ENCODE measurements around the gene LINC01488. TPM values are rescaled to one million over a fixed set of nuclear protein-coding genes. Genes with fewer than 3 reads are reported as not detected.

Gene LINC01488
- total RNA-seq, 1 experiment from 2014 or later, result not detected

DNA sequence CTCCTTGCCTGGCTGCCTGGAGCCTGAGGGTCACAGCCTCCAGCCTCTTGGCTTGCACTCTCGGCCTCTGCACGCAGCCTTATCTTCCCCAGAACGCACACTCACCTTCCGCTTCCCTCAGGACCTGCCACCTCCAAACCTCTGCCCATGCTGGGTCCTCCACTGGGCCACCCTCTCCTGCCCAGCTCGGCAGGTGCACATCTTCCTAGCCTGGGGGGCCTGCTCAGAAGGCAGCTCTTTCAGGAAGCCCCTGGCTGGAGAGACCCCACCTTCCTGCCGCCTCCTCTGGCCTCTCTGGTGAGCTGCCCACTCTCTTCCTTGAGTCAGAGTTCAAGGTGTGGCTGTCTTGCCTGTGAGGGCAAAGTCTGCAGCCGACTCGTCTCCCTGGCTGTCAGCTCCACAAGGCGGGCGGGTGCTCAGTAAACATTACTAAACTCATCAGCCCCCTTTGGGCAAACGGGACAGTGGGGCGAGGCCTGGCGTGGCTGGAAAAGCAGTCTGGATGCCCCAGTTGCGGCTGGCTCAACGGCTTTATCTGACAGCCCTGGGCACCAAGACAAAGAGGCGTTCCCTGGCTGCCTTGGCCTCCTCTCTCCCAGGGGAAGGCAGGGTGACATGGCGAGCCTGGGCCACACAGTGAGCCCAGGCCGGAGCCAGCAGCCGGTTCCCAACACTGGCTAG lies 1.7 kb upstream of the LINC01488 start:
- DNase-seq (ENCODE audit: low read depth), result no peak

DNA sequence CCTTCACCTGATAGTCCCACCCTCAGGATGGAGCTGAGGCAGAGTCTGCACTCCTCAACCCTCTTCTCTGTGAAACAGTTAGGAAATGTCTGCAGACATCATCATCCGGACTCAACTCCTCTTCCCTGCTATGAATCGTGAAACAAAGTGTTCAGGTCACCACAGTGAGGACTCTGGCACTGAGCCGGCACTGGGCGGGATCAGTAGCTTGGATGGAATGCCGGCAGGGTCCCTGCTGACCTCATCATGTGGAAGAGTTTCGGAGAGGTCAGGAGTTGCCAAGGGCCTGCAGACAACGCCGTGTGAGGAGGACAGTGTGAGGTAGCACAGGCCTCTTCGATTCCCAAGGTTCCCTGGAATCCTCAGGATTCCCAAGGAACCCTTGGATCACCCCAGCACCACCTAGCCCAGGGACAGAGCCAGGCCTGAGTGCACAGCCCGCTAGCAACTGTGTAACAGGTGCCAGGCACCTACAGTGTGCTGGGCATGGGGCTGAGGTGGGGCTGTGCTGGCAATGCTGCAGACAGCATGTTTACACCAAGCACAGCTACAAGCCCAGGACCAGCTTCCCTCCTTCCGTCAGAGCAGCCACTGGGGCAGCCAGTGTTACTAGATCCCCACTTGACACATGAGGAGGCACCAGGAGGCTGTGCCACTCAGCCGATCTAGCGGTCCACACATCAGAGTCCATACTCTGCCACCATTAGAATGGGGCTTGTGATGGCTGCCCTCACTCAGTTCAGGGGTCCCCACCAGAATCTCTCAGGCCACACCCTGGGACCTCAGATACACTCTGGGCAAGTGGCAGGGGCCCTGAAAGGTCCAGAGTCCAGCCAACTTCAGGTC lies 693 bp upstream of the LINC01488 start:
- DNase-seq (ENCODE audit: low read depth), result no peak

GRCh38 chr11:69482322-69482721 lies 859 bp downstream of the LINC01488 start:
- DNase-seq (ENCODE audit: low read depth), result no peak

DNA sequence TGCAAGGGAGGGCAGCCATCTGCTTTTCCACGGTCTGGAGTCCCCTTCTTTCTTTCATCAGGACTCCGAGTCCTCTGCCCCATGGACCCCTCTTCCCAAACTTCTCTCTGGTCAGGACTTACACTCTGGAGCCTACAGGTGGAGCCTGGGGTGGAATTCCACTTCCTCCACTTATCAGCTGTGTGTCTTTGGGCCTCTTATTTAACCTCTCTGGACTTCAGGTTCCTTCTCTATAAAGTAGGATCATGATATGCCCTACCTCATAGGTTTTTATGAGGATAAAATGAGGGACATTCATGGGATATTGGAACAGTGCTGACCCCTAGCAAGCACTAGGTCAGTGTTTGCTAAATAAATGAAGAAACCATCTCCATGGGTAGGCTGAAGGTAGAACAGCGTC lies 1.7 kb downstream of the LINC01488 start:
- no peak for DNase-seq (ENCODE audit: low read depth)

DNA sequence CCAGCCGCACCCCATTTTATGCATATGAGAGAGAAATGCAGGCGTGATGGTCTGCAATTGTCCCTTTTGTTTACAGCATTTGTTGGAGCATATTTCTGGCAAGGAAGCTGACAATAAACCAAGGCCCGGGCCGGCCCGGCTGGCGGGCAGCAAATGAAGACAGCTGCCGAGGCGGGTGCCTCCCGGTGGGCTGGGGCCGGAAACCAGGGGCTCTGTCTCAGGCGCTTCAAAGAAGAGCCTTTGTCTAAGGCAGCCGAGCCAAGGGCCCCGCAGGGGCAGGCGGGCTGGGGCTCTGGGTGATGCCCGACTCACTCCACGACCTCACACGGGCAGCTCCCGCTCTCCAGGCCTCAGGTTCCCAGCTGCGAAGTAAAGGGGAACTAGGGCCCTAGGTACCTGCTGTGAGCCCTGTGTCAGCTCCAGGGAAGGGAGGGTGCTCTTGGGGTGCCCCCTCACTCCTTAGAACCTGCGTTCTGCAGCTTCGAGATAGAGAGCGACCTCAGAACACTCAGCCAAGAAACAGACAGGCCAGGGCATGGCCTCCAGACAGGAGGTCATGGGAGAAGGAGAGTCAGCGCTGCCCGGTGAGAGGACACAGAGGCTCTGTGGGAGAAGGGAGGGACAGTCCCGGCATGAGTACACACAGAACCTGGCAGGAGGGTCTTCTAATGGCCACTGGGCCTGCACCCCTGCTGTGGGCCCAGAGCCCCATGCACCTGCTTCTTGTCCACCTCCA lies 2.4 kb downstream of the LINC01488 start:
- DNase-seq (ENCODE audit: low read depth), result no peak

DNA sequence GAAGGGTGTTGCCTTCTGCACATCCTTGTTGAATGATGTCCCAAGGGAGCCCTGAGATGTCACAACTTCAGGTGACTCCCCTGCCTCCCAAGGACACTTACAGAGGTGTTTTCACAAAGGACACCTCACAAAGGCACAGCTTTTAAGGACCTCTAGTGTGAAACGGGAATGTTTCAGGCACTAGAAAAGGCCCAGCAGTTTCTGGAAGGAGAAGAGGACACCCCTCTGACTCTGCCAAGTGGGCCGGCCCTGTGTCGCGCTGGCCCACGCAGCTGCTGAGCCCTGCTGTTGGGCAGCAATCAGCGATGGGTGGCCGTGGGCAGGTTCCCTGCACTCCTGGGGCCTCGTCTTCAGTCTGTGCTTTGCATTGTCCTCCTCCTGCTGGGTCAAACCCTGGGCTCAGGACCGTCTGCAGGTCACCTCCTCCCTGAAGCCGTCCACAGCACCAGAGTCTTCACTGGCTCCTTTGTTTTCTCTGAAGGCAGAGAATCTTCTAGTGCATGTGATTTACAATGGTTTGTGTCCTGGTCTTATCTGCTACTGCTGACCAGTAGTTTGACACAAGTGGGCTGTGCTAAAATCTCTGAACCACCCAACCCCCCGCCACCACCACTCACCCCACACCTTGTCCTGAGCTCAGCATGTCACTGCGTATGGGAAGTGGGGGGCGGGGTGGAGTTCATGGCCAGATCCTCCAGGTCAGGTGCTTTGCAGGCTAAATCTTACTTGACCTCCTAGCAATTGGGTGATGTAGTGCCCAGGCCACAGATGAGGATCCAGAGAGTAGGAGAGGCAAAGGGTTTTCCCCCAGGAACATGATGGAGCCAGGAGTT lies 3.2 kb downstream of the LINC01488 start:
- DNase-seq (ENCODE audit: low read depth), result no peak

- peak; percentile 55 for DNase-seq (ENCODE audit: low read depth)
Observed at GRCh38 chr11:69485337-69486041, 4.0 kb downstream of the LINC01488 start.

DNA sequence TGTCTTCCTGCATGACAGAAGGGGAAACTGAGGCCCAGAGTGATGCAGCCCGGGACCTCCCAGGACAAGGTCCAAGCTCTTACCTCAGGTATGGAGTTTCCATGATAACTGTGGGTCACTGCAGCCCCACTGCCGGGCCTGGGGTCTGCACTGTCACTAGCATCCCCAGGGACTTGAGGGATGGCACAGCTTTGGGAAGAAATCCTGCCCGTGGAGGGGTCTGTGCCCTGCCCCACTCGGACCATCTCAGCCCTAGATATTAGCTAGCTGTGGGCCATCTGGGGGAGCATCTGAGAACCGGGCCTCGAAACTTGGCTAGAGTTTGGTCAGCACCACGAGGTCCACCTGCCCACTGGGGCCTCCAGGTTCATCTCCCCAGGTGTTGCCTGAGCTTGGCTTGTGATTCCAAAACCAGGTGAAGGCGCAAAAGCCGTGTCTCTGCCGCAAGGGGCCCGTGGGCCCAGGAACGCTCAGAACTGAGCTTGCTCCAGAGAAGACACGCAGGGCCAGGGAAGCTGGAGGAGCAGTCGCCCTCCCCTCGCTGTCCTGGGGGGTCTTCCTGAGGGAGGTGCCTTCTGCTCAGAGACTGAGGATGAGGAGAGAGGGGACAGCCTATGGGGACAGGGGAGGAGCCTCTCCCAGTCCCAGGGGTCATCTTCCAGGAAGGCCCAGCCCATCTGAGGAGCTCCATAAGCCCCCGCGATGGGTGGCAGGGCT lies 4.8 kb downstream of the LINC01488 start:
- DNase-seq (ENCODE audit: low read depth), result no peak

DNA sequence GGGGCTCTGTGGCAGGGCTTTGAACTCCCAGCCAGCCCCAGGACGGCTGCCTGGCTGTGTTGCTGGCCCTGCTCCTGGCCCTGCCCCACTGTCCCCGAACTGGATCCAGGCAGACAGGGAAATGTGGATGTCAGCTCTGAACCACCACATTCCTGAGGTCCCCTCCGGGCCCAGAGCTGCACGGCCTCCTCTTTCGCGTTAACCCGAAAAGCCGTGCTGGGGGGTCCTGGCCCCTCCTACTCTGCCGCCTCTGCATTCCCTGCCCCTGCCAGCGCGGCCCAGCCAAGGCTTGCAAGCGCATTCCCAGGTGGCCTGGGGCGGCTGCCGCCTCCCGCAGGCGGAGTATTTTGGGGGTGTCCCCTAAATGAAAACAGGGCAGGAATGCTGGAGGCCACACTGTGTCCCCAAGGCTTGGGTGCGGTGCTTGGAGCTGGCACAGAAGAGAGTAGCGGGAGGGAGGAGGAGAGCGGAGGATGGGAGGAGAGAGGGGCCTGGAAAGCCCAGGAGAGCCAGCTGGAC lies 5.4 kb downstream of the LINC01488 start:
- no peak for DNase-seq (ENCODE audit: low read depth)

- no peak for DNase-seq (ENCODE audit: low read depth)
Observed at GRCh38 chr11:69487391-69487790, 5.9 kb downstream of the LINC01488 start.

- no peak for DNase-seq (ENCODE audit: low read depth)
Observed at GRCh38 chr11:69487849-69488542, 6.5 kb downstream of the LINC01488 start.

DNA sequence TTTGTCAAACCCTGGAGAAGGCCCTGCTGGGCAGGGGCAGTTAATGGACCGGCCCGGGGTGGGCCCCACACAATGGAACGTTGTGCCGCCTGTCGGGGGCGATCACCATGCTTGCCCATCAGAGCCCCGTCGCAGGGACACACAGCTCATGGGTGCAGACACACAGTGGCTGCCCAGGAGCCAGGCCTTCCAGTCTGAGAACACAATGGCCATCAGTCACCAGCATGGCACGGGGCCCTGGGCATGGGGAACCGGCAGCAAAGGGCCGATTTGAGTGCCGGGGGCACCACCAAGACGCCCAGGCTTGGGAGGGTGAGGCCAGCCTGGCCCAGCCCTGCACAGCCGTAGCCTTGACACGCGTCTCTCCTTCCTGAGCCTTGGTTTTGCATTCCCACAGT lies 7.1 kb downstream of the LINC01488 start:
- no peak for DNase-seq (ENCODE audit: low read depth)

DNA sequence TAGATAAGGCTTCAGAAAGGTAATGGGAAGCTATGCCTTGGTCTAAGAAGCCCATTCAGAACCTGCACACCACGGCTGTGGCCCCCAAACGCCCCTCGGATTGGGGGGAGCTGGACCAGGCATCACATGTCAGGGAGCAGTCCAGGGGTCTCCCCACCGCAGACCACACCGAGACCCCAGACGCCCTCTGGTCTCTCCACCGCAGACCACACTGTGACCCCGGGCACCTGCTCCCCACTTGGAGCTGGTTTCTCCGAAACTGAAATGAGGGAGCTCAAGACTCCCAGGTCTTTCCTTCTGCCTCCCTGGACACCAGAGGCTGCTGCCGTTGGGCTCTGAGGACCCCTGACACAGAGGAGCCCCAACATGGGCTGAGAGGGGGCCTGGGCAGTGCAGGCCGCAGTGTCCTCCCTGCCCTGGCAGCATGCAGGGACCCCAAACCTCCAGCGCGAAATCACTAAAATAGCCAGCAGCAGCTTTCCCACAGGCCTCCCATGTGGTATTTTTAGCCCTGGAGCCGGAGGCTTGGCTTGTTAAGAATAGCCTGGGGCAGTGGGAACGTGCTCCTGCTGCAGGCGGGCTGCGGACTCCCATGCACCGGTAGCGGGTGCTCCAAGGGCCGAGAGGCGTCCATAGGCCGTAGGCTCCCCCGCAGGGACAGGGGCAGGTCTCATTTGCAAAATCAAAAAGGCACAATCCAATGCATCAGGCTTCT lies 7.7 kb downstream of the LINC01488 start:
- peak; percentile 17 for DNase-seq (ENCODE audit: low read depth)

- no peak for DNase-seq (ENCODE audit: low read depth)
Observed at GRCh38 chr11:69489746-69490365, 8.4 kb downstream of the LINC01488 start.

- DNase-seq (ENCODE audit: low read depth), result no peak
Observed at GRCh38 chr11:69490516-69490915, 9.1 kb downstream of the LINC01488 start.

DNA sequence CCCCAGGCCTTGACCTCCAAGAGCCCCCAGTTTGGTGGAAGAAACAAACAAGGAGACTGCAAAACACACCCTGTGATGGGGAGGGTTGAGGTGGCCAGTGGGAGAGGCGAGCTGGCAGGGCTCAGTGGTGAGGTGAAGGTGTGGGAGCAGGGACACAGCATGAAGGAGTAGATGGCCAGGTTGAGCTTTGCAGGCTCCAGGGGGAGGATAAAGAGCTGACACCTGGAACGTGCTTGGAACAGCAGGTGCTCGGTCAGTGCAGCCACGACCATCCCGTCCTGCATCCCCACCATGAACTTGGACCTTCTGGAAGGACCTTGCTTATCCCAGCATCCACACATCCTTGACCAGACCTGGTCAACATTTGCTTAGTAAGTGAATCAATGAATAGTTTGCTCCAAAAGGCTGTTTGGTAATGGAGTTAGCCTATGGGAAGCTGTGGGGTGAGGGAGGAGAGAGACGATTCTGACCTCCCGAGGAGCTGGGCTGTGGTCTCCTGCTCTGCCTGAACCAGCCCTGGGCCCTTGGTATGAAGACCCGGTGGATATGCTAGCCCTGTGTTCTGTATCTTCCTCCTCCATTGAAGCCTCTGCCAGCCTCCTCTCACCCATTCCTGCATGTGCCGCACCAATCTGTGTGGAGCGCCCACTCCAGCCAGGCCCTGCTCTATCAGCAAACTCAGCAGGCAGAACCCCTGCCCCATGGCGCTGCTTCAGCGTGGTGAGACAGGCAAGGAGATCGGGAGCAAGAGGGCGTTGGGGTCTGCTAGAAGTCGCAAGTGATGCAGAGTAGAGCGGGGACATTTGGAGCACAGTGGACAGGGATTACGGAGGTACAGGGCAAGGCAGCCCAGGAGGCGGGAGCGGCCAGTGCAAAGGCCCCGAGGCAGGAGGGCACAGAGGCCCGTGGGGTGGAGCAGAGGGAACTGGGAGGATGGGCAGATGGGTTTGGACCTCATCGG lies 9.9 kb downstream of the LINC01488 start:
- DNase-seq (ENCODE audit: low read depth), result no peak

Data from M059J (cell line).